GOT3 (cell line): ENCODE results near the gene OGFOD3.
"Not testable (repeated sequence)": the region's sequence is repeated elsewhere in the genome, so short reads cannot be mapped to it uniquely, and the experiment has no call there.

Experiments
- DNase-seq: peaks from one replicate; lab custom pipeline; 2025; ENCODE audit warnings: mixed read lengths; lab: John Stamatoyannopoulos, UW

OGFOD3 gene, protein sequence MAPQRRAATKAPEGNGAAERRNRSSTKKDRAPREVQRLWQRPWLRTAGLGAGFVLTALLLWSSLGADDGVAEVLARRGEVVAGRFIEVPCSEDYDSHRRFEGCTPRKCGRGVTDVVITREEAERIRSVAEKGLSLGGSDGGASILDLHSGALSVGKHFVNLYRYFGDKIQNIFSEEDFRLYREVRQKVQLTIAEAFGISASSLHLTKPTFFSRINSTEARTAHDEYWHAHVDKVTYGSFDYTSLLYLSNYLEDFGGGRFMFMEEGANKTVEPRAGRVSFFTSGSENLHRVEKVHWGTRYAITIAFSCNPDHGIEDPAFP

DNA sequence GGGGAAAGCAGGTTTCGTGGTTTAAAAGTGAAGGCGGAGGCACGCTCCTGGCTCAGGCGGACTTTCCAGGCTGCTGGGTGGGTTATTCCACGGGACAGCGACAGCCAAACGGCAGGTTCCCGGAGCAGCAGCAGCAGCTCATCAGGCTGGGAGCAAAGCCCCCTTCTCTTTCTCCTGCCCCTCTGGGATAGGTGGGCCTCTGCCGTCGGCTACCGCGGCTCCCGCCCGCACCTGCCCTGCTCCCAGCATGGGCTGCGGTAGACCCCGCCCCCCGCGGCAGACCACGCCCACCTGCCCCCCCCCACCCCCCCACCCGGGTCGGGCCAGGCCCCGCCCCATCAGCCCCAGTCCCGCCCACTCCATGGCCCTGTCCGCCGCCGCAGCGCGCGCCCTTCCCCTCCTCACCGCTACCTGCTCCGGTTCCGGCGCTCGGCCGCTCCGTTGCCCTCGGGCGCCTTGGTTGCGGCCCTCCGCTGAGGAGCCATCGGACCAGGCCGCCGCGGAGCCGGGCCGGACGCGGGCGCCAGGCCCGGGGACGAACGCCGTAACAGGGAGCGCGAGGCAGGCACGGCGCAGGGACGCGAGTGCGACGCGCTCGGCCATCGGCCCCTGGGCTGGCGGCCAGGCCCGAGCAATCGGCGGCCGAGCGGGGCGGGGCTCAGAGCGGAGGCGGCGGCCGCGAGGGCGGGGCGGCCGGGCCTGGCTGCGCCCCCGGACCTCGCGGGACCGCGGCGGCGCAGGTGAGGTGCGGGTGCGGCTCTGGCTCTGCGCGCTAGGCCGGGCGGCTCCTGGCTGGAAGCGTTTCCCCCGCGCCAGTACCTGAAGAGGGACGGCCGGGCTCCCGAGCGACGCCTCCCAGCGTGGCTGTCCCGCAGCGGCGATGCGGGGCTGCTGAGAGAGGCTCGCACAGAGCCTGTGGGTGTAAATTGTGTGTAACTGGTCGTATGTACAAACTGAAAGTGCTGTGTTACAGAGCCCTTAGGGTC, at the start of gene OGFOD3, which contains the start of gene HEXD:
TSS of gene OGFOD3 (minus strand) at position 586 of the 986 bp plus-strand sequence. CDS start at position 485, 101 bp downstream.
TSS of gene HEXD (plus strand) at position 347 of the 986 bp plus-strand sequence. CDS start 1,453 bp downstream, outside the sequence.
- DNase-seq: peak; percentile 70

DNA sequence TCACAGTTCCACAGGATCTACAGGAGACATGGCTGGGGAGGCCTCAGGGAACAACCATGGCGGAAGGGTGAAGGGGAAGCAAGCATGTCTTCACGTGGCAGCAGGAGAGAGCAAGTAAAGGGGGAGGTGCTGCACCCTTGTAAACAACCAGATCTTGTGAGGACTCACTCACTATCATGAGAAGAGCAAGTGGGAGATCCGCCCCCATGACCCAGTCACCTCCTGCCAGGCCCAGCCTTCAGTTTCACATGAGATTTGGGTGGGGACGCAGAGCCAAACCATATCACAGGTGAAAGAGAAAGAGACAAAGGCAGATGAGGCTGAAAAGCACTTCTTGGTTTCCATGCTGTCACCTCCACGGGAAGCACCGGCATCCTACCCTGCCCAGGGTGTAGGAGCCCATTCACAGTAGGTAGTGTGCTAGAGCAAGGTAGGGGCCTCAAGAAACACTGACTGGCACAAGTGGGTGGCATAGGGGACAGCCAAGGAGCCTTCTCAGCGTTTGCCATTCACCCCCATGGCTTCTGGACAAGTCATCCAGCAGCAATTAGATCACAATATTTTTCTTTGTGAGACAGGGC, 46.7 kb upstream of the OGFOD3 start:
- no peak for DNase-seq

DNA sequence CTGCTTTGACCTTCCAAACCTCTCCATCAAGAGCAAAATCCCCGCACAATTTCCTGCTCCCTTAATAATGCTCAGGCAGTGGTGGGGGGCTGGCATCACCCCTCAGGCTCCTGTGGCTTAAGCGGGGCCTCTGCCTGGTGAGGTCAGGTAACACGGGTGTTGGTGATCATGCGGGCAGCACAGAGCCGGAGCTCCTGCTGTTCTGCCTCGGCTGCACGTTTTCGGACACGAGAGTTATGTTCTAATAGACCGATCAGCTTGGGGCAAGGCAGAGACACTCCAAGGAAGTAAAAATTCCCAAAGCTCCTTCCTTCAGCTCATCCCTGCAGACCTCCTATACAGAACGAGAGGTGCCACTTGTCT, 46.2 kb upstream of the OGFOD3 start:
- no peak for DNase-seq

DNA sequence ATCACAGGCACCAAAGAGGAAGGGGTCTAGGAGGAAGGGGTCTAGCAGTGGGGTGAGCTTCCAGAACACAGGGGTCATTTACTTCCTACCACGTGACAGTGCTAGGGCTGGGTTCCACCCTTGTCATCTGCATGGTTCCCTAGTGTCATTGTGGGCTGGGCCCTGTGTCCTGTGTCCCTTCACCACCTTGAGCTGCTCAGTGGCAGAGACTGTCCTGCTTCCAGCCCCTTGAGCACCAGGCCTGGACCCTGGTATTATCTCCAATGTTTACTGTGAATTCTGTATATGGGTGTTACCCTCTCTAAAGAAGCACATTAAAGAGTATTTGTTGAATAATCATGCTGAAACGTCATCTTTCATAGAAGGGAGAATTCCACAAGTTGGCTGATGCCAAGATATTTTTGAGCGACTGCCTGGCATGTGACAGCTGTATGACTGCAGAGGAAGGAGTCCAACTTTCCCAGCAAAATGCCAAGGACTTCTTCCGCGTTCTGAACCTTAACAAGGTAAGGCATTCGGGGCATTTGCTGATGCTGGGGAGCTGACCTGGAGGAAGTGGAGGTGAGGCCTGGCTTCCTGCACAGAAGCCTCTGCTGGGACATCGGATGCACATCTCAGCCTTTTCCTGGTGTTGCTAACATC, 45.7 kb upstream of the OGFOD3 start:
- DNase-seq: no peak

DNA sequence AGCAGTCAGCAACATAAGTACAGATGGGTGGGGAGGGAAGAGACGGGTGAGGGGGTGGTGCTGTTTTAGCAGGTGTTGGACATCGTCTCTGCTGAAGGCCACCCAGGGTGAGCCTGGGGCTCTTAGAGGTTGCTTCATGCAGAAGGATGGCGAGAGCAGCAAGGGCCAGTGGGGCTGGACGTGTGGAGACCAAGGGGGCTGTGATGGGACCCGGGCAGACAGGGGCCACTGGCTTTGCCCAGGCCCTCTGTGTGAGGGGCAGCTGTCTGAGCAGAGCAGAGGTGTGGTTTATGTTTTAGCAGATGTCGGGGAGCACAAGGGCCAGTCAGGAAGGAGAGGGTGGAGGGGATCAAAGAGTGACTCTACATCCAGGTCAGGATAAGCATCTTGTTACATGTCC, 45.0 kb upstream of the OGFOD3 start:
- no peak for DNase-seq

DNA sequence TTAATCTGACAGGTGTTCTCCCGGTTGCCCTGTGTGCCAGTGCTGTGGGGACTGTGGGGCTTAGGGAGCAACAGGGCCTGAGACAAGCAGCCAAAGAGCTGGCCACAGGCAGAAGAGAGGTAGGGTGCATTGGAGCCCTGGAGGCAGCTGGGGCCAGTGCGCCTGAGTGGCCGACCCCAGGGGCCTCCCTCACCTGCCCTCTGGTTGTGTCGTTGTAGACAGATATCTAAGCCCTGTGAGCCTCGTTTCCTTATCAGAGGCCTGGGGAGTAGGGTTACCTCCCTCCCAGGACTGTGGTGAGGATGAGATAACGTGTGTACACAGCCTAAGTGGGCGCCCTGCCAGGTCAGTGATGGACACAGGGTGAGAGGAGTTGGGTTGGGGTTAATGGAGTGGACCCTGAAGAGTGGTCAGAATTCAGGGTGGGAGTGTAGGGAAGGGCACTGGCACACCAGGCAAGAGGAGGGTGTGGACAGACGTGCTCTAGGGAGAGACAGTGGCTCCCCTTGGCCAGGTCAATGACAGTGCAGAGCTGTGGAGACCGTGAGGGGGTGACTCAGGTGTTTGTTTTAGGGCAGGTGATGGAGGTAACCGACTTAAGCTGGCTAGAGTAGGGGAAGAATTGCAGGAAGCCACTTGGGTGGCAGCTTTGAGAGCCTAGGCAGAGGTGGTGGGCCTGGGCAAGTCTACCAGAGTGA, 43.6 kb upstream of the OGFOD3 start:
- no peak for DNase-seq

DNA sequence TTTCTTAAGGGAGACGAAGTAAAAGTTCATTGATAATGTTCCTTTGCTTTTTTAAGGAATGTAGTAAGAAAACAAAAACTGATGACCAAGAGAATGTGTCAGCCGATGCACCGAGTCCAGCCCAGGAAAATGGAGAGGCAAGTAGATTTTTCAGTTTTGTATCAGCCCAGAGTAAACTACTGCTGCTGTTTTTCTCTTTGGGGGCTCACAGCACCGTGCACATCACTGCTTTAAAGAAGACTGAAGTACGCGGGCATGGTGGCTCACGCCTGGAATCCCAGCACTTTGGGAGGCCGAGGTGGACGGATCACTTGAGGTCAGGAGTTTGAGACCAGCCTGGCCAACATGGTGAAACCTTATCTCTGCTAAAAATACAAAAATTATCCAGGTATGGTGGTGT, 41.5 kb upstream of the OGFOD3 start:
- not testable (repeated sequence) for DNase-seq

DNA sequence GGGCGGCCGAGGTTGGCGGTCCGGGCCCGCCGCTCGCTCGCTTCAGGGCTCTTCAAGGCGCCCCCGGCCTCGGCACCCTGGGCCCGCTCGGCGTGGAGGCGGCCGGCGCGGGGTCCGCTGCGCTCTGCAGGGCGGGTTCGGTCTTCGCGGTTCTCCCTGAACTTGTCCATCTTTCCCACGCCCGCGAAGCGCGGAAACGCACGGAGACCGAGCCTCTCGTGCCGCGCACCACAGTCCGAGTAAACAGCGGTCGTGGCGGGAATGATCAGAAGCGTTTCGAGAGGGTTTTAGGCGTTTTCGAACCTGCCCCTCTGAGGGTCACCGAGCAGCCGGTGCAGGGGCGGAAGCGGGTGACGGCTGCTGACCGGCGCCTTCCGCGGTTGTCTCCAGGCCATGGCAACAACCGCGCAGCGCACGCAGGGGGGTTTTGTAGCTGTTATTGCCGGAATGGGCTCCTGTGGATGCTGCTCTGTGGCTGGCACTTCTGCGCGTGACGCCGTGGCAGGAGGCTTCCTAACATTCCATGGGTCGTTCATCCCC, 40.6 kb upstream of the OGFOD3 start:
- no peak for DNase-seq

DNA sequence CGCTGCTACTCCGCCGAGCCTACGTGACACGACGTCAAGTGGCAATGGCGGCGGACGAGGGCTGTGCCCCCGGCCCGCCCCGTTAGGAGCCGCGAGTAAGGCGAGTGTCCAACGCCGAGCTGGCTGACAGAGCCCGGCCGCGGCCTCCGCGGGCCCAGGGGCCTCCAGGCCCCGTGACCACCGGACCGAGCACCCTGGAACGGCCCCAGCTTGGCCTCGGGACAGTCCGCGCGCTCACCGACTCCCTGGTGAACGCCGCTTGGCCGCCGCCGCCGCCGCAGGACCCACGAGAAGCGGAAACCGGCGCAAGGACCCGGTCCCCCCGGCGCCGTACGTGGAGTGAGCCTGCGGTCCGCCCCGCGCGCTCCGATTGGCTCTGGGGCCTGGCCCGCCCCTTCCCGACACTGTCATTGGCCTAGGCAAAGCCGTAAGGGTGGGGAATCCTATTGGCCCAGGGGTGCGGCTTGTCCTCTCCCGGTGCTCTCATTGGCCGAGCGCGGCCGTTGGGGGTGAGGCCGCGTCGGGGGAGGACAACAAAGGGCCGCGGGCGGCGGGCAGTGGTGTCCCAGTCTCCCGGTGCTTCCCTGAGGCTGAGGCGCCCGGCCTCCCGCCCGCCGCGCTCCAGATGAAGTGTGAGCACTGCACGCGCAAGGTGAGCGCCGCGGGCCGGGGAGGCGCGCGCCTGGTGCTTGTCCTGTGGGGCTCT, 39.9 kb upstream of the OGFOD3 start, which contains the start of gene NARF:
TSS of gene NARF (plus strand) at position 563 of the 706 bp plus-strand sequence. CDS start at position 626, 63 bp downstream.
- DNase-seq: peak; percentile 89

DNA sequence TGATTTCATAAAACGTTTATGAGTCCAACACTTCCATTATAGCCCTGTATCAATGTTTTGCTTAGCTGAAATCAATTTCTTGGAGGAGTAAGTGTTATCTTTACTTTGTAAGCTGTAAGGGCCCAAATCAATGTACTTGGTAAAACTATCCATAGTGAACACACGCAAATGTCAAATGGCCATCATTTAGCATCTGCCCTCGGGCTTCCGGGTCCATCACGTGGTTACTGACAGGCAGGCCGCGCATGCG, 39.5 kb upstream of the OGFOD3 start:
- no peak for DNase-seq

DNA sequence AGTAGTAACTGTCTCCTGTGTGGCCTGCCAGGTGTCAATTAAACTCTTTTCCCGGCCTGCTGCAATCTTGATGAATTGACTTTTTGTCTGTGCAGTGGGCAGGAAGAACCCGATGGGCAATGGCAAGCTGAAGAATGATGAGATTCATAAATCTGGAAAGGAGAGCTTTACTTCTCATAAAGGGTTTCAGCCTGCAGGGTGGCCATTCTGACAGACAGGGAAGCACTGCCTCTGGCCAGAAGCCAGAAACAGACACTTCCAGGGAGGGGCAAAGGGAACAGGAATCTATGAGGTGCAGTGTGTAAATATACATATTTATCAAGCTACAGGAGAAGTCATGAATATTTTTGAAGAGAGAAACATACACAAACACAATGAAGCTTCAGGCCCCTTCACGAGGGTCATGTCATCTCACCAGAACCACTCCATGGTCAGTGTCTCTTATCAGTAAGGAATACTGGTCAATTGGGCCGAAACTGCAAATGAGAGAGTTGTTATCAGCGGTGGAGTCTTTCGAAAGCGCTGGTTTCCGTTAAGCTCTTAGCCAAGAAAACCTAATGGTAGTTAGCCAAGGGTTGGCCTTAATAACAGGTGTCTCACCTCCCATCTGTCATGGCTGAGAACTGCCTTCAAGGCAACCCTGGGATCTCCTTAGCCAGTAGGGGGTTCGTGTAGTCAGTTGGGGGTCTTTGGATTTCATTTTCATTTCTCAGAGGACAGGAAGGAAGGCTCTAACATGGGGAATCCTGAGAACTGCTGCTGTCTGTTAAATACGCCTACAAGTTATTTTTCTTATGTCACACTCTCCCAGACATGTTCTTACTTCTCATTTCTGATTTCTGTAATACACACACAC, 38.9 kb upstream of the OGFOD3 start:
- DNase-seq: no peak

DNA sequence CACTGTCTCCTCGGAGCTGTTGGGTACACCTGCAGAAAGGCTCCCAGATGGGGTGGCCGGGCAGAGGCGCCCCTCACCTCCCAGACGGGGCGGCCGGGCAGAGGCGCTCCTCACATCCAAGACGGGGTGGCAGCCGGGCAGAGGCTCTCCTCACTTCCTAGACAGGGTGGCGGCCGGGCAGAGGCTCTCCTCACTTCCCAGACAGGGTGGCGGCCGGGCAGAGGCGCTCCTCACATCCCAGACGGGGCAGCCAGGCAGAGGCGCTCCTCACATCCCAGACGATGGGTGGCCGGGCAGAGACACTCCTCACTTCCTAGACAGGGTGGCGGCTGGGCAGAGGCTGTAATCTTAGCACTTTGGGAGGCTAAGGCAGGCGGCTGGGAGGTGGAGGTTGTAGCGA, 35.3 kb upstream of the OGFOD3 start:
- DNase-seq: not testable (repeated sequence)

DNA sequence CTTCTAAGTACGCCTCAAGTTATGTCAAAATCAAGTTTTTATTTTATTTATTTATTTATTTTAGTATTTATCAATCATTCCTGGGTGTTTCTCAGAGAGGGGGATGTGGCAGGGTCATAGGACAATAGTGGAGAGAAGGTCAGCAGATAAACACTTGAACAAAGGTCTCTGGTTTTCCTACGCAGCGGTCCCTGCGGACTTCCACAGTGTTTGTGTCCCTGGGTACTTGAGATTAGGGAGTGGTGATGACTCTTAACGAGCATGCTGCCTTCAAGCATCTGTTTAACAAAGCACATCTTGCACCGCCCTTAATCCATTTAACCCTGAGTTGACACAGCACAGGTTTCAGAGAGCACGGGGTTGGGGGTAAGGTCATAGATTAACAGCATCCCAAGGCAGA, 34.8 kb upstream of the OGFOD3 start:
- not testable (repeated sequence) for DNase-seq

DNA sequence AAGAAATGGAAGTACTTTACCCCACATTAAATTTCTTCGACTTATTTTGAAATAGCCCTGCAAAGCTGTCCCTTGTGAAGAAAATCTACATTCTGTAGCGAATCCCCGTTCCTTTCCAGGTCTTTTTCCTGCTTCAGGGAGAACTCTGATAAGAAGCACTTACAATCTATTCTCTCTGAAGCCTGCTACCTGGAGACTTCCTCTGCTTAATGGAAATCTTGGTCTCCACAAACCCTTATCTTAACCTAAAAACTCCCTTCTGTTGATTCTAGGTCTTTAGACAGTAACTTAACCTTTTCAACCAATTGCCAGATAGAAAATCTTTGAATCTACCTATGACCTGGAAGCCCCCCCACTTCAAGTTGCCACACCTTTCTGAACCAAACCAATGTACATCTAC, 33.8 kb upstream of the OGFOD3 start:
- DNase-seq: no peak

DNA sequence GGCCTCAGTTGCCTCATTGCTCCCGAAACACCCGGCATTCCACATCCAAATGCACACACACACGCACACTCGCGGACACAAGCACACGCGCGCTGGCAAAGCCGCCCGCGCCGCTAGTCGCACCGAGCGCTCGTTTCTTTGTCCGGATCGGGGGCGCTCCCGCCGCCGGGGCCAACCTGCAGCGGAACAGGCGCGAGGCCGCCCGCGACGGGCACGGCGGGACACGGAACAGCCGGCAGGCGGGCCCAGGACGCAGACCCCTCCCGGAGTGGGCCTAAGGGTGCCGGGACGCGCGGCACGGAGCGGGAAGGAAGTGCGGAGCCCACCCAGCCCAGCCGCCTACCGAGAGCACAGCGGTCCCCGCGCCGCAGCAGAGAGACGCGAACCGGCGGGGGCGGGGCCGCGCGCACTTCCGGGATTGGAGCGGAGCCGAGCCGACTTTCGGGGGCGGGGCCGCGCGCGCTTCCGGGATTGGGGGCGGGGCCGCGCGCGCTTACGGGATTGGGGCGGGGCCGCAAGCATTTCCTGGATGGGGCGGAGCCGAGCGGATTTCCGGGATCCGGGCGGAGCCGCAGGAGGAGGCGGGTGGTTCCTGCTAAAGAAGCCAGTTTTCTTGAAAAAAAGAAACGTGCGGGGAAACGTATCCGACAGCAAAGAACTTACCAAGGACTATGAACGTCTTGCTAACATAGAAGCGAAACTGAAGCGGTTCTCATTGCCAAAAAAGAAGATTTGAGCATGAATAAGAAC, 32.1 kb upstream of the OGFOD3 start, which contains the start of gene CYBC1:
TSS of gene CYBC1 (minus strand) at position 396 of the 750 bp plus-strand sequence. CDS start 1,498 bp downstream, outside the sequence.
- DNase-seq: peak; percentile 61

DNA sequence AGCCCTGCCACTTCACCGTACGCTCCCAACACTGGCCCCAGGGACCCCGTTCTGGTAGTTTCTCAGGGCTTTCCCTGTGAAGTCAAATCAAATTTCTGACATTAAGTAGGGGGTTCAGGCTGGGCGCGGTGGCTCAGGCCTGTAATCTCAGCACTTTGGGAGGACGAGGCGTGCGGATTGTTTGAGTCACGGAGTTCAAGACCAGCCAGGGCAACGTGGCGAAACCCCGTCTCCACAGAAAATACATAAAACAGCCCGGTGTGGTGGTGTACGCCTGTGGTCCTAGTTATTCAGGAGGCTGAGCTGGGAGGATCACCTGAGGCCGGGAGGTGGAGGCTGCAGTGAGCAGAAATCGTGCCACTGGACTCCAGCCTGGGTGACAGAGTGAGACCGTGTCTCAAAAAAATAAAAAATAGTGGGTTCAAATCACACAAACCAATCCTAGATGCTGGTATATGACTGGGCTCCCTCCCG, 31.5 kb upstream of the OGFOD3 start:
- DNase-seq: no peak

DNA sequence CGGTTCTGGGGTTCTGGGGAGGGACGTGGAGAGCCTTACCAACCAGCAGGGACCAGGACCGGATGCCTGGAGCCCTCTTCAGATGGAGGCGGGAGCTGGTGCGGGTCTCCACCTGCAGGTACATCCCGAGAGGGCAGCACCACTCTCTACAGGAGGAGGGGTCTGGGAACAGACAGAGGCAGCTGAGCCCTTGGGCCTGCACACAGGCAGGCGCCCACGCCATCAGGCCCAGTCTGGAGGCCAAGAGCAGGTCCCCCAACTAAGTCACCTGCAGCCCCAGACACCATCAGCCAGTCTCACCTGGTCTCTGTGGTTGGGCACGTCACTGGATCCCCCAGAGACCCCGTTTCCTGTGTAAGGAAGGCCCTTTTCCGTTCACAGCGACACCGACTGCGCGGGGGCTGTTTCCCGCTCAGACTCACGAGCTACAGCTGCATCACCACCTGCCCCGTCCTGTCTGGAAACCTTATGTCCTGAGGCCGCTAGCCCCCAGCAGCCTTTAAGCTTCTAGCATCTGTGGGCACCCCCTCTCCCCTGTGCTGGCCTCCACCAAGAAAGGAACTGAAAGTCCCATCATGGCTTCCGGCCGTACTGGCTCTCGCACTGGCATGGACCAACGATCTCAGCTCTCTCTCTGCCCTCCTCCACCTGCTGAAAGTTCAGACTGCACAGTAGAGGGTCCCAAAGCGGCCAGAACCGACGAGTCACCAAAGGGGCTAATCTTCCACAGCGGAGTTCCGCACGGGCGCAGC, 30.9 kb upstream of the OGFOD3 start:
- DNase-seq: no peak

DNA sequence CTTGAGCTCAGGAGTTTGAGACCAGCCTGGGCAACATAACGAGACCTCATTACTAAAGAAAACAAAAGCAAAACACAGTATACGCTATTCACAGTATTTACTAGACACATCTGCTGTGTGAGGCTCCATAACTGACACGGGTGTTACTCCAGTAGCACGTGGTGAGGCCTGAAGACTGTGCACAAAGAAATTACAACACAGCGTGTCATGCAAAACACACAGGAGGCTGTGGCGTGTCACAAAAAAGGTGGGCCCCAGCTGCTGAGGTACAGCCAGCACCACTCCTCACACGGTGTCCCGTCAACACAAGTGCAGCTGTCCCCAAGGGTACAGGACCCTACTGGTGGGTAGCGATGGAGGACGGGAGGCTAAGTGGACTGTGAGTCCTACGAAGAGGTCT, 29.5 kb upstream of the OGFOD3 start:
- DNase-seq: no peak
